Thyroid gland (tissue), 4 donors: ENCODE data around the gene MMD2.

Experiments
- CTCF ChIP-seq, 6 experiments: fragments of 200-600 bp in 3 of 6; fragments of 450-650 bp in 3 of 6; sonication (generic) in 3 of 6; IDR thresholded peaks; one replicate each; pipeline ENCODE4 v1.5.1; 2016 to 2019; ENCODE audit warnings: antibody characterized with exemption in 6 of 6, mild to moderate bottlenecking in 2 of 6, inconsistent platforms in 1 of 6, moderate library complexity in 1 of 6
- POLR2A ChIP-seq, 2 donors: fragments of 450-650 bp; IDR thresholded peaks; one replicate each; pipeline ENCODE4 v1.6.1; 2017; ENCODE audit warnings: antibody characterized with exemption in 2 of 2, mild to moderate bottlenecking in 2 of 2, moderate library complexity in 1 of 2

DNA sequence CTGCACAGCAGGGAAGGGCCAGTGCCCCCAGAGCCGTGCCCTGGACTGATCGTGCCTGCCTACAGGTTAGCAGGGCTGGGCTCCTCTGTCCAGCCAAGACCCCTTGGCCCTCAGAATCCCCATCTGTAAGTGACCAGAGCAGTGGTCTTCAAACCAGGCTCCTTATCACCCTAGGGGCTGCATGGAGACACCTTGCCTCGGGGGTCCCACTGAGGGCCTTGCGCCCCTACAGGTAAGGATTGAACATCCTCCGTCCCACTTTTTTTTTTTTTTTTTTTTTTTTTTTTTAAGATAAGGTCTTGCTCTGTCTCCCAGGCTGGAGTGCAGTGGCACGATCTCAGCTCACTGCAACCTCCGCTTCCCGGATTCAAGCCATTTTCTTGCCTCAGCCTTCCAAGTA, 42.9 kb downstream of the MMD2 start:
- no peak for TF ChIP-seq CTCF (IDR thresholded peaks at IDR 0.05)
- no peak for TF ChIP-seq POLR2A (IDR thresholded peaks at IDR 0.05)
